IMR-90 (cell line): ENCODE data around the gene PPEF2.

Experiments used
- MAZ ChIP-seq: IDR thresholded peaks from 2 replicates; pipeline ENCODE4 v1.6.1; 2012; ENCODE audit warnings: low read depth, mild to moderate bottlenecking, low read length, improper control_type of control experiment, moderate library complexity, borderline replicate concordance
- POLR2A ChIP-seq: IDR thresholded peaks from 2 replicates; pipeline ENCODE4 v1.6.1; 2012; ENCODE audit warnings: mild to moderate bottlenecking, low read depth, low read length
- RAD21 ChIP-seq: IDR thresholded peaks from 2 replicates; pipeline ENCODE4 v1.6.1; 2012; ENCODE audit warnings: low read length, improper control_type of control experiment
- RFX5 ChIP-seq: IDR thresholded peaks from 2 replicates; pipeline ENCODE4 v1.8.0; 2012; ENCODE audit warnings: low read depth, mild to moderate bottlenecking, low read length, moderate library complexity
- TF ChIP-seq, protein P1 (sequence below): conservative IDR thresholded peaks from 2 replicates; pipeline ENCODE4 v1.5.1; 2012; ENCODE audit warnings: mild to moderate bottlenecking, low read depth, low read length, improper control_type of control experiment
- TF ChIP-seq, protein P2 (sequence below): fragments of 150-350 bp; IDR thresholded peaks from 2 replicates; pipeline ENCODE4 v1.6.1; 2016; ENCODE audit warnings: low read depth, mild to moderate bottlenecking, low read length, moderate library complexity, borderline replicate concordance

DNA sequence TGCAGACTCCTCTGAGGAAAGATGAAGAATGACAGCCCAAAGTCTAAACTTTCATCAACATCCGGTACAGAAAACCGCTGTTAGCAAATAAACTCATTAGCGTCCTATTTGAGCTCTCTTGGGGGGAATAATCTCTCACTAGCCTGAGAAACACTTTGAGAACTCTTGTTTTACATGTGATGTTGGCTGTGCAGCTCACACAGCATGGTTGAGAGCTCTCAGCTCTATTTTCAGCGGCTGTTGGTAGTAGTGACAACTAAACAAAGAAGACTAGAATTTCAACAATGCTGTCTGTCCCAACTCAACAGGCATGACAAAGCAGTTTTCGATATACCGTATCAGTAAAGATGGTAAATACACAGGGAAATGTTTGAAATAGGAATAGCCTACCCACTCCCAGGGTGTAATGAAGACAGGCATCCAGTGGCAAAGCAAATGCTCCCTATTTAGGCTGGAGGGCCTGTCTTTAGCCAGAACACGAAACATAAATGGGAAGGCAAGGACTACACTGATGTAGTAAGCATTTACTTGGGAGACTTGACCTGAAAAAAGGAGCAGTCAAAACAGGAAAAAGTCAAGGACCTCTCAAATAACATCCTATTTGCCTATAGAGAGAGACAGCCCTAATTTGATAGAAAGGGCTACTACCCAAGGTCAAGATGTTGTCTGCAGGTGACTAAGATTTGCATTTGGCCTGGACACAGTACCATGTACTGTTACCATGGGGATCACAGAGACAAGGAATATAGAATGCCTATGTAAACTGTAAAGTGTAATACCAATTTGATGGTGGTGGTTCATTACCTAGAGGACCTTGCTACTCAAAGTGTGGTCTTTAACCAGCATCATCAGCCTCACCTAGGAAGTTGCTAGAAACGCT, 60.4 kb downstream of the PPEF2 start:
- TF ChIP-seq, protein P1, sequence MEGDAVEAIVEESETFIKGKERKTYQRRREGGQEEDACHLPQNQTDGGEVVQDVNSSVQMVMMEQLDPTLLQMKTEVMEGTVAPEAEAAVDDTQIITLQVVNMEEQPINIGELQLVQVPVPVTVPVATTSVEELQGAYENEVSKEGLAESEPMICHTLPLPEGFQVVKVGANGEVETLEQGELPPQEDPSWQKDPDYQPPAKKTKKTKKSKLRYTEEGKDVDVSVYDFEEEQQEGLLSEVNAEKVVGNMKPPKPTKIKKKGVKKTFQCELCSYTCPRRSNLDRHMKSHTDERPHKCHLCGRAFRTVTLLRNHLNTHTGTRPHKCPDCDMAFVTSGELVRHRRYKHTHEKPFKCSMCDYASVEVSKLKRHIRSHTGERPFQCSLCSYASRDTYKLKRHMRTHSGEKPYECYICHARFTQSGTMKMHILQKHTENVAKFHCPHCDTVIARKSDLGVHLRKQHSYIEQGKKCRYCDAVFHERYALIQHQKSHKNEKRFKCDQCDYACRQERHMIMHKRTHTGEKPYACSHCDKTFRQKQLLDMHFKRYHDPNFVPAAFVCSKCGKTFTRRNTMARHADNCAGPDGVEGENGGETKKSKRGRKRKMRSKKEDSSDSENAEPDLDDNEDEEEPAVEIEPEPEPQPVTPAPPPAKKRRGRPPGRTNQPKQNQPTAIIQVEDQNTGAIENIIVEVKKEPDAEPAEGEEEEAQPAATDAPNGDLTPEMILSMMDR, result no peak
- TF ChIP-seq, protein P2, sequence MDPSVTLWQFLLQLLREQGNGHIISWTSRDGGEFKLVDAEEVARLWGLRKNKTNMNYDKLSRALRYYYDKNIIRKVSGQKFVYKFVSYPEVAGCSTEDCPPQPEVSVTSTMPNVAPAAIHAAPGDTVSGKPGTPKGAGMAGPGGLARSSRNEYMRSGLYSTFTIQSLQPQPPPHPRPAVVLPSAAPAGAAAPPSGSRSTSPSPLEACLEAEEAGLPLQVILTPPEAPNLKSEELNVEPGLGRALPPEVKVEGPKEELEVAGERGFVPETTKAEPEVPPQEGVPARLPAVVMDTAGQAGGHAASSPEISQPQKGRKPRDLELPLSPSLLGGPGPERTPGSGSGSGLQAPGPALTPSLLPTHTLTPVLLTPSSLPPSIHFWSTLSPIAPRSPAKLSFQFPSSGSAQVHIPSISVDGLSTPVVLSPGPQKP, result no peak
- TF ChIP-seq POLR2A (no peak), MAZ (no peak), RAD21 (no peak), RFX5 (no peak)
